ENCODE results near the gene CHPF.

CHPF gene

DNA sequence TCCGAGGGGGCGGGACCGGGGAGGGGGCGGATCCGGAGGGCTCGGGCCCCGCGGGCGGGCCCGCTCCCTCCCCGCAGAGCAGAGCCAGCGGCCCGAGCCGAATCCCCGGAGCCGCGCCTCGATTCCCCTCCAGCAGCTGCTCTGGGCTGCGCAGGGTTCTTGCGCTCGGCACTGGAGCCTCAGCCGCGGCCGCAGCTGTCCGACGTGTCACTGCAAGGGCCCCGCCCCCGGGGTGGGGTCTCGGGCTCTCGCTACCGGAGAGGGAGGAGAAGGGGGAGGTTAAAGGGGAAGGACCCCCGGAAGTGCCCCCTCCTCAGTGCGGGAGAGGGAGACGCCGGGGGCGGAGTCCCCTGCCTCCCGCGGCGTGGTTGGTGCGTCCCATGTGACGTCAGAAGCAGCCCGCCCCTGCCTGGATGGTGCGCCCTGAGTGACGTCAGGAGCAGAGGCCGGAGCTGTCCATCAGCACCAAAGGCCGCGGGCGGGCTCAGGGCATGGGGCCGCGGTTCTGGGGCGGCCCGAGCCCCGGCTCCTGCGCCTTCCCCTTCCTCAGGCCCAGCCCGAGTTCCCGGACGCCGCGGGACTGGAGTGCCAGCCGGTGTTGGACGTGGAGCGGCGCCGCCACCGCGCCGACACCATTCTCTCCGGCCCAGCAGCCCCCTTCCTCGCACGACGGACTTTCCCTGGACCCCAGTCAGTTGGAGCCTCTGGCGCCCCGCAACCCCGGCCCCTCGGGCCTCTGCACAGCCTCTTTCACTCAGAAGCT is at the start of gene CHPF, which contains the start of gene TMEM198:
CHPF (minus strand) TSS at position 214 of the 763 bp plus-strand sequence. CDS start 271 bp downstream, outside the sequence.
TMEM198 (plus strand) TSS at position 433 of the 763 bp plus-strand sequence. CDS start 700 bp downstream, outside the sequence.
- in situ Hi-C loops (cut with HindIII; ENCODE audit: low sequenced_read_pairs): no loop called here
- TF ChIP-seq, protein P1, sequence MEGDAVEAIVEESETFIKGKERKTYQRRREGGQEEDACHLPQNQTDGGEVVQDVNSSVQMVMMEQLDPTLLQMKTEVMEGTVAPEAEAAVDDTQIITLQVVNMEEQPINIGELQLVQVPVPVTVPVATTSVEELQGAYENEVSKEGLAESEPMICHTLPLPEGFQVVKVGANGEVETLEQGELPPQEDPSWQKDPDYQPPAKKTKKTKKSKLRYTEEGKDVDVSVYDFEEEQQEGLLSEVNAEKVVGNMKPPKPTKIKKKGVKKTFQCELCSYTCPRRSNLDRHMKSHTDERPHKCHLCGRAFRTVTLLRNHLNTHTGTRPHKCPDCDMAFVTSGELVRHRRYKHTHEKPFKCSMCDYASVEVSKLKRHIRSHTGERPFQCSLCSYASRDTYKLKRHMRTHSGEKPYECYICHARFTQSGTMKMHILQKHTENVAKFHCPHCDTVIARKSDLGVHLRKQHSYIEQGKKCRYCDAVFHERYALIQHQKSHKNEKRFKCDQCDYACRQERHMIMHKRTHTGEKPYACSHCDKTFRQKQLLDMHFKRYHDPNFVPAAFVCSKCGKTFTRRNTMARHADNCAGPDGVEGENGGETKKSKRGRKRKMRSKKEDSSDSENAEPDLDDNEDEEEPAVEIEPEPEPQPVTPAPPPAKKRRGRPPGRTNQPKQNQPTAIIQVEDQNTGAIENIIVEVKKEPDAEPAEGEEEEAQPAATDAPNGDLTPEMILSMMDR (IDR thresholded peaks at IDR 0.05; ENCODE audit: low read depth, low read length): no peak
- peak; percentile 99 for DNase-seq (ENCODE audit: low read depth, low spot score)
- H3K4me3 ChIP-seq (ENCODE audit: low read depth, low read length): peak within 1 kb of the TSS; percentile 68

DNA sequence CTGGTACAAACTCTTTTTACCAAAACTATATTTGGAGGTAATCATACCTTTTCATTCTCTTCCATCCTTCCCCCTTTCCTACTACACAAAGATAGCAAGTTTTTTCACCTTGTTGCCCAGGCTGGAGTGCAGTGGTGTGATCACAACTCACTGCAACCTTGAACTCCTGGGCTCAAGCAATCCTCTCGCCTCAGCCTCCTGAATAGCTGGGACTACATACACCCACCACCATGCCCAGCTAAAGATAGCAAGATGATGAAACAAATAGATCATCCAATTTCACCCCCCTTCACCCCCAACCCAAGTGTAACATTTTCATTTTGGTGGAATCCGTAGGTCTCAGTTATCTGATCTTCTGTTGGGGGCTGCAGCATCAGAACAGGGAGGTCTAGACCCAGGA is 49.5 kb upstream of the CHPF start:
- H3K4me3 ChIP-seq (ENCODE audit: low read depth, low read length): no peak overlapping the region
- in situ Hi-C loops (cut with HindIII; ENCODE audit: low sequenced_read_pairs): no loop called here
- TF ChIP-seq, protein P1 (IDR thresholded peaks at IDR 0.05; ENCODE audit: low read depth, low read length): no peak
- no peak for DNase-seq (ENCODE audit: low read depth, low spot score)

GRCh38 chr2:219592736-219593135 is 49.1 kb upstream of the CHPF start:
- TF ChIP-seq, protein P1 (IDR thresholded peaks at IDR 0.05; ENCODE audit: low read depth, low read length): no peak
- no peak for DNase-seq (ENCODE audit: low read depth, low spot score)
- in situ Hi-C loops (cut with HindIII; ENCODE audit: low sequenced_read_pairs): no loop called here
- no peak overlapping the region for H3K4me3 ChIP-seq (ENCODE audit: low read depth, low read length)

DNA sequence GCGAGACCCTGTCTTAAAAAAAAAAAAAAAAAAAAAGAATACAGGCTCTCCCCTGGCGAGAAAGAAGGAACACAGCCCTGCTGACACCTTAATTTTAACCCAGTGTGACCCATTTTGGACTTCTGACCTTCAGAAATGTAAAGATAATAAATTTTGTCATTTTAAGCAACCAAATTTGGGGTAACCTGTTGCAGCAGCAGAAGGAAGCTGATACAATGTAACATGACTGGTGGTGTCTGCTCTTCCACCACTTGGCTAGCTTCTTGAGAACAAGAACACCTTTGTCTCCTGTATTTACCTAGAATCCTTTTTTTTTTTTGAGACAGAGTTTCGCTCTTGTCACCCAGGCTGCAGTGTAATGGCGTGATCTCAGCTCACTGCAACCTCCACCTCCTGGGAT is 47.5 kb upstream of the CHPF start:
- in situ Hi-C loops (cut with HindIII; ENCODE audit: low sequenced_read_pairs): no loop called here
- DNase-seq (ENCODE audit: low read depth, low spot score): no peak
- H3K4me3 ChIP-seq (ENCODE audit: low read depth, low read length): no peak overlapping the region
- TF ChIP-seq, protein P1 (IDR thresholded peaks at IDR 0.05; ENCODE audit: low read depth, low read length): no peak

GRCh38 chr2:219581346-219581745 is 37.7 kb upstream of the CHPF start:
- TF ChIP-seq, protein P1 (IDR thresholded peaks at IDR 0.05; ENCODE audit: low read depth, low read length): no peak
- in situ Hi-C loops (cut with HindIII; ENCODE audit: low sequenced_read_pairs): no loop called here
- no peak for DNase-seq (ENCODE audit: low read depth, low spot score)

GRCh38 chr2:219578811-219579613 is 35.4 kb upstream of the CHPF start:
- in situ Hi-C loops (cut with HindIII; ENCODE audit: low sequenced_read_pairs): no loop called here
- no peak overlapping the region for H3K4me3 ChIP-seq (ENCODE audit: low read depth, low read length)
- no peak for DNase-seq (ENCODE audit: low read depth, low spot score)
- TF ChIP-seq, protein P1 (IDR thresholded peaks at IDR 0.05; ENCODE audit: low read depth, low read length): no peak

More at GRCh38 chr2:219581346-219581745, 37.7 kb upstream of the CHPF start:
- H3K4me3 ChIP-seq (ENCODE audit: low read depth, low read length): no peak overlapping the region
